ENCODE data around the gene MAGEB1. TPM values are rescaled to one million over a fixed set of nuclear protein-coding genes. Genes with fewer than 3 reads are reported as not detected.

Gene MAGEB1
- total and polyA plus RNA-seq, 2 of the 13 experiments (the other 11 are each of a cell fraction or from before 2014, with no cell fraction given), result not detected

DNA sequence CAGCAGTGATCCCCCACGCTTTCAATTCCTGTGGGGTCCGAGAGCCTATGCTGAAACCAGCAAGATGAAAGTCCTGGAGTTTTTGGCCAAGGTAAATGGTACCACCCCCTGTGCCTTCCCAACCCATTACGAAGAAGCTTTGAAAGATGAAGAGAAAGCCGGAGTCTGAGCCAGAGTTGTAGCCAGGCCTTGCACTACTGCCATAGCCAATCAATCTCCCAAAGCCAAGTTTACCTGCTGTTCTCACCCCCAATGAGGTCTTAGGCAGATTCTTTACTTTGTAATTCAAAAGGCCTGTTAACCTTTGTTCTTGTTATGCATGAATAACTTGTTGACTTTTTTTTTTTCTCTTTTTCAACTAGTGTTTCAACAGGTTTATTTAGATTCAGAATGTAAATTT, 27.6 kb upstream of the MAGEB1 start (continued):
- TF ChIP-seq, protein P1, sequence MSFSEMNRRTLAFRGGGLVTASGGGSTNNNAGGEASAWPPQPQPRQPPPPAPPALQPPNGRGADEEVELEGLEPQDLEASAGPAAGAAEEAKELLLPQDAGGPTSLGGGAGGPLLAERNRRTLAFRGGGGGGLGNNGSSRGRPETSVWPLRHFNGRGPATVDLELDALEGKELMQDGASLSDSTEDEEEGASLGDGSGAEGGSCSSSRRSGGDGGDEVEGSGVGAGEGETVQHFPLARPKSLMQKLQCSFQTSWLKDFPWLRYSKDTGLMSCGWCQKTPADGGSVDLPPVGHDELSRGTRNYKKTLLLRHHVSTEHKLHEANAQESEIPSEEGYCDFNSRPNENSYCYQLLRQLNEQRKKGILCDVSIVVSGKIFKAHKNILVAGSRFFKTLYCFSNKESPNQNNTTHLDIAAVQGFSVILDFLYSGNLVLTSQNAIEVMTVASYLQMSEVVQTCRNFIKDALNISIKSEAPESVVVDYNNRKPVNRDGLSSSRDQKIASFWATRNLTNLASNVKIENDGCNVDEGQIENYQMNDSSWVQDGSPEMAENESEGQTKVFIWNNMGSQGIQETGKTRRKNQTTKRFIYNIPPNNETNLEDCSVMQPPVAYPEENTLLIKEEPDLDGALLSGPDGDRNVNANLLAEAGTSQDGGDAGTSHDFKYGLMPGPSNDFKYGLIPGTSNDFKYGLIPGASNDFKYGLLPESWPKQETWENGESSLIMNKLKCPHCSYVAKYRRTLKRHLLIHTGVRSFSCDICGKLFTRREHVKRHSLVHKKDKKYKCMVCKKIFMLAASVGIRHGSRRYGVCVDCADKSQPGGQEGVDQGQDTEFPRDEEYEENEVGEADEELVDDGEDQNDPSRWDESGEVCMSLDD (CRISPR knock-in tag; IDR thresholded peaks at IDR 0.05; ENCODE audit: borderline replicate concordance), result no peak

DNA sequence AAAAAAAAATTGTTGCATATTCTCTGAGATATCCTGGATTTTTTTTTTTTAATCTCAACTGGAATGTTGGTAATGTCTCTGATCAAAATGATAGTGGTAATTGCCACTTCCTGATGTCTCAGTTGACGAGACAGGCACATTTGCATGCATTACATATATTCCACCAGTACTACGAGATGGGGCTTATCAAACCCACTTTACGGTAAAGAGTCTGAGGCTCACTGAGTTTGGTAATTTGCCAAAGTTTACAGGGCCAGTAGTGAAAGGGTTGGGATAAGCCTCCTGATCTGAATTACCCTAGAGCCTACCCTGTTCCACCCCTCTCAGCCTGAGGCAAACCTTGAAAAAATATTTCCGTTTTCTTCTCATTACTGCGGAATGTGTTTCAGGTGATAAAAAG, 26.3 kb upstream of the MAGEB1 start:
- 35% methylated on average over 4 of the region's 5 CpGs for WGBS (ENCODE audit: low lambda C conversion rate)
- no peak for ATAC-seq
- FAIRE-seq, result no peak
- Histone ChIP-seq H3K36me3 (replicated peaks in 1 of 2; ENCODE audit: control insufficient read depth in 1 of 2, insufficient read depth in 2 of 2, low read length in 2 of 2) (no peaks in the 10 kb centered on the region), H4K20me1 (ENCODE audit: insufficient read depth, low read length) (no peaks in the 10 kb centered on the region), H3K4me3 (replicated peaks in 1 of 3; ENCODE audit: insufficient read depth in 1 of 3, low read depth in 2 of 3, low read length in 3 of 3) (no peak overlapping the region), H3K79me2 (ENCODE audit: insufficient read depth, low read length) (no peaks in the 10 kb centered on the region), H2AFZ (ENCODE audit: low read length) (no peak overlapping the region), H3K4me1 (ENCODE audit: insufficient read depth, low read length) (no peaks in the 10 kb centered on the region), H3K4me2 (ENCODE audit: low read depth, low read length) (no peak overlapping the region), H3K9ac (ENCODE audit: insufficient read depth, low read depth, low read length) (no peak overlapping the region), H3K9me3 (ENCODE audit: low read length) (no peaks in the 10 kb centered on the region), H3K27me3 (ENCODE audit: control insufficient read depth in 1 of 2, insufficient read depth in 2 of 2, low read length in 2 of 2) (0 out of 5 replicates have a peak, but pooled peaks cover 0 to 1% of the 10 kb centered on the region in 2 experiments), H3K27ac (ENCODE audit: extremely low read length, insufficient read depth, low read length) (no peak overlapping the region)
- POLR2A ChIA-PET, result no interaction called here
- CTCF ChIA-PET (ENCODE audit: low intra/inter-chr PET ratio, low total read pairs), result no interaction called here
- TF ChIP-seq ZSCAN25 (CRISPR knock-in tag; IDR thresholded peaks at IDR 0.05), result no peak
- TF ChIP-seq, protein P2, sequence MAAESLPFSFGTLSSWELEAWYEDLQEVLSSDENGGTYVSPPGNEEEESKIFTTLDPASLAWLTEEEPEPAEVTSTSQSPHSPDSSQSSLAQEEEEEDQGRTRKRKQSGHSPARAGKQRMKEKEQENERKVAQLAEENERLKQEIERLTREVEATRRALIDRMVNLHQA (CRISPR knock-in tag; IDR thresholded peaks at IDR 0.05), result no peak
- TF ChIP-seq, protein P3, sequence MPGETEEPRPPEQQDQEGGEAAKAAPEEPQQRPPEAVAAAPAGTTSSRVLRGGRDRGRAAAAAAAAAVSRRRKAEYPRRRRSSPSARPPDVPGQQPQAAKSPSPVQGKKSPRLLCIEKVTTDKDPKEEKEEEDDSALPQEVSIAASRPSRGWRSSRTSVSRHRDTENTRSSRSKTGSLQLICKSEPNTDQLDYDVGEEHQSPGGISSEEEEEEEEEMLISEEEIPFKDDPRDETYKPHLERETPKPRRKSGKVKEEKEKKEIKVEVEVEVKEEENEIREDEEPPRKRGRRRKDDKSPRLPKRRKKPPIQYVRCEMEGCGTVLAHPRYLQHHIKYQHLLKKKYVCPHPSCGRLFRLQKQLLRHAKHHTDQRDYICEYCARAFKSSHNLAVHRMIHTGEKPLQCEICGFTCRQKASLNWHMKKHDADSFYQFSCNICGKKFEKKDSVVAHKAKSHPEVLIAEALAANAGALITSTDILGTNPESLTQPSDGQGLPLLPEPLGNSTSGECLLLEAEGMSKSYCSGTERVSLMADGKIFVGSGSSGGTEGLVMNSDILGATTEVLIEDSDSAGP (CRISPR knock-in tag; IDR thresholded peaks at IDR 0.05; ENCODE audit: borderline replicate concordance), result no peak
- no peak for TF ChIP-seq SRSF4 (IDR thresholded peaks at IDR 0.05; ENCODE audit: low read depth, low read length, poor library complexity, severe bottlenecking)
- no peak for TF ChIP-seq NR2C2 (CRISPR knock-in tag; IDR thresholded peaks at IDR 0.05; ENCODE audit: borderline replicate concordance)
- DNase-seq (ENCODE audit: low spot score), result no peak
- in situ Hi-C loops (cut with HindIII; ENCODE audit: extremely low pct_ligation_motif_present, low pct_unique_long_range_greater_than_20kb), result no loop called here
- intact Hi-C loops (cut with micrococcal nuclease; ENCODE audit: unreplicated experiment), result no loop called here
- no TSS peak for BruUV-seq (replicated peaks)
